Stimulated activated naive CD8-positive, alpha-beta T cell treated with anti-CD3 and anti-CD28 coated beads, Interleukin-15, amount 100 ng/mL, for 72 hours (primary cell): ENCODE measurements around the gene MICU1.
"Not testable (repeated sequence)": the region's sequence is repeated elsewhere in the genome, so short reads cannot be mapped to it uniquely, and the experiment has no call there.

ENCODE experiments used
- ATAC-seq: fragments of 150-1000 bp; cut with Tn5 transposase; 2 replicates; pipeline ENCODE4 v1.10.0; 2021; ENCODE audit warnings: mild to moderate bottlenecking, moderate library complexity
- DNase-seq, 2 donors: peaks; one replicate each; pipeline ENCODE4 v3.0.0; 2021 to 2022
- H3K27ac Mint-ChIP-seq, 2 donors: one replicate each; pipeline ENCODE4 v1.8.0; 2022; ENCODE audit warnings: mild to moderate bottlenecking in 2 of 2, mixed read lengths in 2 of 2, moderate library complexity in 2 of 2
- H3K27me3 Mint-ChIP-seq: one replicate; pipeline ENCODE4 v1.8.0; 2022; ENCODE audit warnings: mixed read lengths
- H3K4me1 Mint-ChIP-seq: one replicate; pipeline ENCODE4 v1.8.0; 2022; ENCODE audit warnings: mild to moderate bottlenecking, mixed read lengths
- H3K4me3 Mint-ChIP-seq, 2 donors: one replicate each; pipeline ENCODE4 v1.8.0; 2022; ENCODE audit warnings: mild to moderate bottlenecking in 2 of 2, mixed read lengths in 2 of 2, moderate library complexity in 1 of 2
- H3K9me3 Mint-ChIP-seq, 2 donors: one replicate each; pipeline ENCODE4 v1.8.0; 2022; ENCODE audit warnings: mixed read lengths in 2 of 2

MICU1 gene

DNA sequence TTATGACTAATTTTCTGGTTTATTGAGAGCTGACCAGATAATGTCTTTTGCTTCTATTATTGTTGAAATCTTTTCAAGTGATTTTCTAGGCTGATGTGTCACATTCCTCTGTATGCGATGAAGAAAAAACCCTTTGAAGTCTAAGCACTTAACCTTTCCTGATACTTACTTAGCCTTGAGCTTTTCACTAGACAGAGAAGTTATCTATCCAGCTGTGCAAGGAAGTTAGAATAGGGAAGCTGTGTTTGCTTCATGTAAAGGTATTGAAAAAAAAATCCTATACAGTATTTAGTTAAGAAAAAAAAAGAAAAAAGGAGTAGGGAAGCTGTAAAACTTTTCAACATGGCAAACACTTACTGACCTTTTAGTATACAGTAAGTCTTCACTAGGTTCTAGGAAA is 153.6 kb downstream of the MICU1 start:
- Mint-ChIP-seq H3K4me1 (no peaks in the 10 kb centered on the region), H3K27me3 (no peaks in the 10 kb centered on the region), H3K4me3 (no peak overlapping the region), H3K27ac (peak overlapping the region in 1 of 2 donors; percentile 10), H3K9me3 (no peaks in the 10 kb centered on the region)
- DNase-seq (no peak), ATAC-seq (no peak)

- DNase-seq, result no peak
- Mint-ChIP-seq H3K4me3 (no peak overlapping the region), H3K27ac (peak overlapping the region in 1 of 2 donors; percentile 2), H3K27me3 (no peaks in the 10 kb centered on the region), H3K9me3 (no peaks in the 10 kb centered on the region), H3K4me1 (no peaks in the 10 kb centered on the region)
- ATAC-seq, result no peak
Measured at GRCh38 chr10:72470666-72471065, 155.2 kb downstream of the MICU1 start.

DNA sequence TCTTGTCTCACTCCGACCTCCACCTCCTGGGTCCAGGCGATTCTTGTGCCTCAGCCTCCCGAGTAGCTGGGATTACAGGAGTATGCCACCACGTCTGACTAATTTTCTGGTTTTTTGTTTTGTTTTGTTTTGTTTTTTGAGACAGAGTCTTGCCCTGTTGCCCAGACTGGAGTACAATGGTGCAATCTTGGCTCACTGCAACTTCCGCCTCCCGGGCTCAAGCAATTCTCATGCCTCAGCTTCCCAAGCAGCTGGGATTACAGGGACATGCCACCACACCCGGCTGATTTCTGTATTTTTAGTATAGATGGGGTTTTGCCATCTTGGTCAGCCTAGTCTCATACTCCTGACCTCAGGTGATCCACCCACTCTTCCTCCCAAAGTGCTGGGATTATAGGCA is 158.8 kb downstream of the MICU1 start:
- H3K9me3 Mint-ChIP-seq, ATAC-seq, H3K27me3 Mint-ChIP-seq, DNase-seq, H3K27ac Mint-ChIP-seq, H3K4me3 Mint-ChIP-seq, H3K4me1 Mint-ChIP-seq: not testable (repeated sequence)

- Mint-ChIP-seq H3K27ac (no peak overlapping the region), H3K4me3 (no peak overlapping the region), H3K27me3 (no peaks in the 10 kb centered on the region), H3K9me3 (no peaks in the 10 kb centered on the region), H3K4me1 (no peaks in the 10 kb centered on the region)
- no peak for ATAC-seq
- DNase-seq, result no peak
Measured at GRCh38 chr10:72466018-72466417, 159.9 kb downstream of the MICU1 start.

DNA sequence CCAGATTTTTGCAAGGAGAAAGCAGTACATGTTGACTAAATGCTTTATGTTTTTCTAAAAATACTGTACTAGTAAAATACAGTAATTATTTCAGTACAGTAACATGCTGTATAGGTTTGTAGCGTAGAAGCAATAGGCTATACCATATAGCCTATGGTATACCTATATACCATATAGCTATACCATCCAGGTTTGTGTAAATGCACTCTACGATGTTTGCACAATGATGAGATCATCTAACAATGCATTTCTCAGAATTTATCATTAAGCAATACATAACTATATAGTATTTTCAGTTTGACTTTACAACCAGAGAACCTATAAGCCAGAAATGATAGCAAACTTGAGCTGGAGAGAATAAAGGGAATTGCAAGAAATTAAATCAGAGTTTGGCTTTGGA is 161.4 kb downstream of the MICU1 start:
- Mint-ChIP-seq H3K27me3 (no peaks in the 10 kb centered on the region), H3K9me3 (no peaks in the 10 kb centered on the region), H3K27ac (no peak overlapping the region), H3K4me1 (no peaks in the 10 kb centered on the region), H3K4me3 (no peak overlapping the region)
- ATAC-seq (no peak), DNase-seq (no peak)

GRCh38 chr10:72462261-72462660 is 163.6 kb downstream of the MICU1 start:
- Mint-ChIP-seq H3K27ac (no peak overlapping the region), H3K9me3 (no peaks in the 10 kb centered on the region), H3K4me3 (no peak overlapping the region), H3K27me3 (no peaks in the 10 kb centered on the region), H3K4me1 (no peaks in the 10 kb centered on the region)
- DNase-seq (no peak), ATAC-seq (no peak)

DNA sequence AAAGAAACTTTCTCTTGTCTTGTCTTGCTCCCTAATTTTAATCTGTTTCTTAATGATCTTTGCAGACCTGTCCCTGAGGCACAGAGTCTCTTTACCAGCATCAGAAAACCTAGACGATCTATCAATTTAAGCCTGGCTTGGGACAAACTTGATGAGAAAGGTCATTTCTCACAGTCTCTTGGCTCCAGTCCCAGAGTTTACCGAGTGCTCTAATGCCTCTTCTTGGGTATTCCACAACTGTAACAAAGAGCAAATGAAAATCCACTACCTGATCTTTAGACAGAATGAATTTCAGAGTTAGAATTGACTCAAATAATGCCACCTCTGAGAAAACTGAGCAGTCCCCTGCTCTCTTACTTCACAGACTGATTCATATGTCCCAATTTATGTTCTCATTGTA is 164.8 kb downstream of the MICU1 start:
- ATAC-seq (no peak), DNase-seq (no peak)
- no peaks in the 10 kb centered on the region for H3K27me3 Mint-ChIP-seq
- no peak overlapping the region for H3K27ac Mint-ChIP-seq
- no peak overlapping the region for H3K4me3 Mint-ChIP-seq
- H3K9me3 Mint-ChIP-seq, result no peaks in the 10 kb centered on the region
- H3K4me1 Mint-ChIP-seq, result no peaks in the 10 kb centered on the region

DNA sequence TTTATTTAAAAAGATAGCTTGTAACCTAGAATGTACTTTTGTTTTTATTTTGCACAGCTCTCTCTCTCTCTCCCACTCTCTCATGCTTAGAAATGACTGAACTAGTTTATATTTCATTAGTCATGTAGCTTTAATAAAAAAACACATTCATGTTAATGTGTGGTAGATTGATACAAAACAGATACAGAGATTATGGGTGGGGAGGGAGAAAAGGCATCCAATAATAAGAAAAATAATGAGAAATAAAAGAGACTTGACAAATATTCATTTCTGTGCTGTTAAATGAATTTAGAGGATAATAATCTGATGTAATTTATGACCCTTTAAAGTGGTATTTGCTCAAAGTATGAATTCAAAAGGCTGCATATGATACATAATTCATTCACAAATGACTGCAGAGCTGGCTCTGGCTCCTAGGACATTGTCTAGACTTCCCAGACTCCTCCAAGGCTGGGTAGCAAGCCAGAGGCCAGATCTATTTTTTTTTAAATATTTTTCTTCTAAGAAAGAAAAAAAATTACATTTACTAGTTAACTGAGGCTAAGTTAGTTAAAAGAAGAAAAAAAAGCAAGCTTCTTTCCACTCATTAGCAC is 165.5 kb downstream of the MICU1 start:
- no peak for ATAC-seq
- DNase-seq, result no peak
- no peaks in the 10 kb centered on the region for H3K4me1 Mint-ChIP-seq
- no peaks in the 10 kb centered on the region for H3K27me3 Mint-ChIP-seq
- no peaks in the 10 kb centered on the region for H3K9me3 Mint-ChIP-seq
- H3K4me3 Mint-ChIP-seq, result no peak overlapping the region
- no peak overlapping the region for H3K27ac Mint-ChIP-seq

DNA sequence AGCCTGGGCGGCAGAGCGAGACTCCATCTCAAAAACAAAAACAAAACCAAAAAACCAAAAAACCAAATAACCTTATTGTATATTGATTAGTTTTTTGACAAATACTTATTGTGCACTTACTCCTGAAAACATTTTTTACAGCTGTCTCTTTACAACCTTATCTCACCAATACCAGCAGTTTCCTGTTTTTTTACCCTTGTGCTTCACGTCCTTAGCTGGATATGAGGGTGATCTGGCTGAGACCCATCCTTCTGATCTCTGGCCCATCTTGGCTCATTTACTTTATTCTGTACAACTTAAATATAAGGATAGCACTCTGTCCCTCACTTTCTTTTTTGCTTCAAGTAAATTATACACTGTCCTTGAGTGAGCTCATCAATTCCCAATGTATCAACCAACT is 166.6 kb downstream of the MICU1 start:
- Mint-ChIP-seq H3K27me3 (no peaks in the 10 kb centered on the region), H3K9me3 (no peaks in the 10 kb centered on the region), H3K4me3 (no peak overlapping the region), H3K27ac (no peak overlapping the region), H3K4me1 (no peaks in the 10 kb centered on the region)
- no peak for ATAC-seq
- DNase-seq, result no peak

- DNase-seq, result no peak
Measured at GRCh38 chr10:72455889-72456595, 169.8 kb downstream of the MICU1 start.

DNA sequence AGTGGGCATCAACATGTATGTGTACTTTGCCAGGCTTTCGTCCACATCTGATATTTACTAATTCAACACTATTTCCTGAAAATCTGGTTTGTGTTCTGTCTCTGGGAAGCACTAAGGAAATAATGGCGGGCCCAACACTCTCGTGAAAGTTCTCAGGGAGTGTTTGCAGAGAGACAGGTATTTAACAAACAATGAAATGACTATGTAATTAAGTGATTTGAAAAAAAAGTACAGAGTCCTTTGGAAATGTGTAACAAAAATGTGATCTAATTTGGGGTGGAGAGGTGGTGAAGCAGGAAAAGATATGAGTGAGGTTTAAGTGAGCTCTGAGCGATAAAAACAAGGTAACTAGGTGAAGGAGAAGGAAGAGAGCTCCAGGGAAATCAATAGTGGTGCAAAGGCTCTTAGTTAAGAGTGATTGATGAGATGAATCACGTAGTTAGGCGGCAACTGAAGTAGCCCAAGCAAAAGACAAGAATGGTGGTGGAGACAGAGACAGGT is 175.9 kb downstream of the MICU1 start:
- ATAC-seq (no peak), DNase-seq (no peak)
- Mint-ChIP-seq H3K4me3 (no peak overlapping the region), H3K27ac (peak overlapping the region in 1 of 2 donors; percentile 9), H3K4me1 (no peaks in the 10 kb centered on the region), H3K27me3 (no peaks in the 10 kb centered on the region), H3K9me3 (no peaks in the 10 kb centered on the region)

More at GRCh38 chr10:72455889-72456595, 169.8 kb downstream of the MICU1 start:
- H3K4me1 Mint-ChIP-seq, result no peaks in the 10 kb centered on the region
- H3K27ac Mint-ChIP-seq, result no peak overlapping the region
- no peak overlapping the region for H3K4me3 Mint-ChIP-seq
- no peaks in the 10 kb centered on the region for H3K27me3 Mint-ChIP-seq
- H3K9me3 Mint-ChIP-seq, result no peaks in the 10 kb centered on the region
- ATAC-seq, result no peak

DNA sequence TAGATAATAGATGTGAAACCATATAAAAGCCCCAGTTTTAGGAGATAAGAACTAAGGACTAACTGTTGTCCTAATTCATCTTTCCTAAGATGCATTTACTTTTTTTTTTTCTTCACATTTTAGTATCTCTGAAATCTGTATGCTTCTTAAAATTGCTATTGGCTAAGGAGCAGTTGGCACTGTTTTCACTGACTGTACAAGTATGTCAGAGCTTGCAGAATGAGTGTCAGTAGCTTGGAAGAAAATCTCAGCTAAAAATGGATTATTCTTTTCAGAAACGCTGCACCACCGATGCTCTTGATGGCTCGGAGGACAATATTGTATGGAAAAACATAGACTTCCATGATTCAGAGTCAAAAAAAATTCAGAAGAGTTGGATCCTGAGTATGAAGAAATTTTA is 180.0 kb downstream of the MICU1 start:
- H3K27ac Mint-ChIP-seq, result no peak overlapping the region
- no peaks in the 10 kb centered on the region for H3K9me3 Mint-ChIP-seq
- no peak overlapping the region for H3K4me3 Mint-ChIP-seq
- DNase-seq (no peak), ATAC-seq (no peak)
- H3K4me1 Mint-ChIP-seq, result no peaks in the 10 kb centered on the region
- no peaks in the 10 kb centered on the region for H3K27me3 Mint-ChIP-seq

GRCh38 chr10:72442969-72443368 is 182.9 kb downstream of the MICU1 start:
- not testable (repeated sequence) for H3K4me1 Mint-ChIP-seq, ATAC-seq, DNase-seq, H3K9me3 Mint-ChIP-seq, H3K27ac Mint-ChIP-seq, H3K27me3 Mint-ChIP-seq, H3K4me3 Mint-ChIP-seq

GRCh38 chr10:72435570-72435969 is 190.3 kb downstream of the MICU1 start:
- Mint-ChIP-seq H3K9me3 (no peaks in the 10 kb centered on the region), H3K27ac (no peak overlapping the region), H3K27me3 (no peaks in the 10 kb centered on the region), H3K4me1 (no peaks in the 10 kb centered on the region), H3K4me3 (no peak overlapping the region)
- no peak for DNase-seq
- no peak for ATAC-seq

- H3K27ac Mint-ChIP-seq, H3K9me3 Mint-ChIP-seq: not testable (repeated sequence)
Measured at GRCh38 chr10:72430936-72431335, 194.9 kb downstream of the MICU1 start.

DNA sequence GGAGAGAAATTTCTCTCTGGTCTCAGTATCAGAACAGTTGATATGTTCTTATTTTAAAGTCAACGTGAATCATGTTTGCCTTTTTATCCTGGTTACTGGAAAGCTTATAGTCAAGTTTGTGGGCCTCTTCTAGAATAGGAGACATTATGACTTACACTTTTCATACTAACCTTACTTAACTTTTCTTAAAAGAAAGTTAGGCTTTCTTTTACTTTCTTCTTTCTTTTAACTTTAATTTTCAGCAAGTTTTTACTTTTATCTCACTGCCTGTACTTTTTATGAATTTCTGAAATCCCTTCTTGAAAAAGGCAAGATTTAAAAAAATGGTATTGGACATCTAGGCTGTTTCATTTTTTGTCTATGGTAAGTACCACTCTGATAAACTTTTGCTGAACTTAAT is 195.9 kb downstream of the MICU1 start:
- no peak overlapping the region for H3K27ac Mint-ChIP-seq
- H3K4me3 Mint-ChIP-seq, result no peak overlapping the region
- H3K27me3 Mint-ChIP-seq, result no peaks in the 10 kb centered on the region
- H3K9me3 Mint-ChIP-seq, result no peaks in the 10 kb centered on the region
- H3K4me1 Mint-ChIP-seq, result no peaks in the 10 kb centered on the region
- ATAC-seq, result no peak
- no peak for DNase-seq

More at GRCh38 chr10:72430936-72431335, 194.9 kb downstream of the MICU1 start:
- H3K27me3 Mint-ChIP-seq, H3K4me3 Mint-ChIP-seq, DNase-seq, H3K4me1 Mint-ChIP-seq, ATAC-seq: not testable (repeated sequence)

DNA sequence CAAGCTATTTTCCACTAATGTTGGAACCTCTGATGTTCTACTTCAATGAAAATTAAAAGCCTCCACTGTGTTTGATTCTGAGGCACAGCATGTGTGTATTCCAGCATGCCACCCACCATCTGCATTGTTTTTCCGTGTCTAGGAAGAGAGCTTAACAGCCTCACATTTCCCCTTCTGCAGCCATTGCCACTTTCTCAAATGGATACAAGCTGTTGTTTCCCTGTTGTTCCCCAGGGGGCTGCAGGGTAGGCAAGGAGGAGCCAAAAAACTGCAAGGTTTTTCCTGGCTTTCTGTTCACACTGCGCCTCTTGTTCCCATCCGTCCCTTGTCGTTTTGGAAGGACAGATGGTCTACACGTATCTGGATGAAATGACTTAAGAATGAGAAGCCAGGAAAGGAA is 198.9 kb downstream of the MICU1 start:
- ATAC-seq (no peak), DNase-seq (no peak)
- Mint-ChIP-seq H3K9me3 (peaks cover 4 to 5% of the 10 kb centered on the region in 2 donors), H3K4me3 (no peak overlapping the region), H3K27me3 (no peaks in the 10 kb centered on the region), H3K4me1 (no peaks in the 10 kb centered on the region), H3K27ac (no peak overlapping the region)
